Right renal cortex interstitium (tissue), 3 donors: ENCODE measurements around the gene RASA3. TPM values are rescaled to one million over a fixed set of nuclear protein-coding genes. Genes with fewer than 3 reads are reported as not detected.
"Not testable (repeated sequence)": the region's sequence is repeated elsewhere in the genome, so short reads cannot be mapped to it uniquely, and the experiment has no call there.

ENCODE experiments used
- DNase-seq, 3 donors: peaks; one replicate each; pipeline ENCODE4 v3.0.0-alpha.2; 2013; ENCODE audit warnings: low read depth in 3 of 3, low spot score in 2 of 3
- polyA plus RNA-seq, 3 donors: library from polyadenylated mRNA; unstranded; fragments of 120-200 nt; gene quantifications; one replicate each; pipeline ENCODE4 v1.2.1, GENCODE V29; 2013; ENCODE audit not compliant: insufficient read length in 3 of 3

RASA3 gene
- polyA plus RNA-seq, 3 donors, result 12.0 to 13.1 (median 12.5) TPM

- DNase-seq, result no peak
Observed at GRCh38 chr13:114024603-114025404, 107.6 kb downstream of the RASA3 start.

GRCh38 chr13:114023716-114024602 lies 108.5 kb downstream of the RASA3 start:
- DNase-seq, result no peak

GRCh38 chr13:114022876-114023275 lies 109.5 kb downstream of the RASA3 start:
- no peak for DNase-seq

- no peak for DNase-seq
Observed at GRCh38 chr13:114022309-114022669, 110.1 kb downstream of the RASA3 start.

- DNase-seq, result no peak
Observed at GRCh38 chr13:114021464-114022308, 110.7 kb downstream of the RASA3 start.

- DNase-seq, result no peak
Observed at GRCh38 chr13:114020750-114021463, 111.5 kb downstream of the RASA3 start.

GRCh38 chr13:114020134-114020533 lies 112.3 kb downstream of the RASA3 start:
- not testable (repeated sequence) for DNase-seq

- no peak for DNase-seq
Observed at GRCh38 chr13:114019367-114019766, 113.1 kb downstream of the RASA3 start.

GRCh38 chr13:114018461-114019055 lies 113.9 kb downstream of the RASA3 start:
- DNase-seq, result no peak

GRCh38 chr13:114017966-114018365 lies 114.5 kb downstream of the RASA3 start:
- no peak for DNase-seq

GRCh38 chr13:114017028-114017630 lies 115.3 kb downstream of the RASA3 start:
- DNase-seq, result no peak

GRCh38 chr13:114016321-114017027 lies 115.9 kb downstream of the RASA3 start:
- no peak for DNase-seq

- DNase-seq, result no peak
Observed at GRCh38 chr13:114015969-114016295, 116.5 kb downstream of the RASA3 start.

GRCh38 chr13:114015111-114015968 lies 117.1 kb downstream of the RASA3 start:
- no peak for DNase-seq

GRCh38 chr13:114013952-114014629 lies 118.3 kb downstream of the RASA3 start:
- no peak for DNase-seq

- DNase-seq, result no peak
Observed at GRCh38 chr13:114013336-114013735, 119.1 kb downstream of the RASA3 start.

- DNase-seq, result no peak
Observed at GRCh38 chr13:114012921-114013320, 119.5 kb downstream of the RASA3 start.
